Chondrocyte (in vitro differentiated cells): Measurements from ENCODE around the gene ZNF554. TPM values are rescaled to one million over a fixed set of nuclear protein-coding genes. Genes with fewer than 3 reads are reported as not detected.

ENCODE experiments used
- DNase-seq: peaks from one replicate; pipeline ENCODE4 v3.0.0; 2021; ENCODE audit warnings: mixed read lengths, low spot score
- H3K27ac Mint-ChIP-seq: one replicate; pipeline ENCODE4 v1.8.0; 2021; ENCODE audit warnings: mild to moderate bottlenecking, moderate library complexity, mixed read lengths; ENCODE audit not compliant: unreplicated experiment
- H3K27me3 Mint-ChIP-seq: 2 replicates; pipeline ENCODE4 v1.8.0; 2021; ENCODE audit warnings: low read depth, mixed read lengths
- H3K36me3 Mint-ChIP-seq: 2 replicates; pipeline ENCODE4 v1.8.0; 2021; ENCODE audit warnings: low read depth, mixed read lengths
- H3K4me1 Mint-ChIP-seq: 2 replicates; pipeline ENCODE4 v1.8.0; 2021; ENCODE audit warnings: low read depth, mild to moderate bottlenecking, mixed read lengths
- H3K4me3 Mint-ChIP-seq: one replicate; pipeline ENCODE4 v1.8.0; 2021; ENCODE audit warnings: mild to moderate bottlenecking, moderate library complexity, mixed read lengths; ENCODE audit not compliant: unreplicated experiment
- H3K9me3 Mint-ChIP-seq: 2 replicates; pipeline ENCODE4 v1.8.0; 2021; ENCODE audit warnings: low read depth, mixed read lengths
- CTCF ChIP-seq: fragments of 200-600 bp; sonication (generic); IDR thresholded peaks from 2 replicates; pipeline ENCODE4 v1.5.0; 2021; ENCODE audit warnings: antibody characterized with exemption, mild to moderate bottlenecking, moderate library complexity
- total RNA-seq: library from RNA; stranded (reverse); gene quantifications from 3 replicates; pipeline ENCODE4 v1.2.1, GENCODE V29; 2021

Gene ZNF554
- total RNA-seq, 1 donor from 2014 or later = 4.1 TPM

GRCh38 chr19:2787115-2787514, 32.6 kb upstream of the ZNF554 start:
- Mint-ChIP-seq H3K4me1 (peaks cover 30% of the 10 kb centered on the region), H3K9me3 (no peaks in the 10 kb centered on the region), H3K27ac (no peak overlapping the region), H3K4me3 (peak overlapping the region; percentile 9), H3K27me3 (no peaks in the 10 kb centered on the region), H3K36me3 (no peaks in the 10 kb centered on the region)
- DNase-seq = no peak
- no peak for TF ChIP-seq CTCF

- Mint-ChIP-seq H3K27me3 (no peaks in the 10 kb centered on the region), H3K4me3 (no peak overlapping the region), H3K27ac (no peak overlapping the region), H3K9me3 (no peaks in the 10 kb centered on the region), H3K36me3 (peaks cover 1% of the 10 kb centered on the region), H3K4me1 (peaks cover 25% of the 10 kb centered on the region)
- no peak for TF ChIP-seq CTCF
- DNase-seq = no peak
Observed at GRCh38 chr19:2788237-2788636, 31.4 kb upstream of the ZNF554 start.

GRCh38 chr19:2790194-2790556, 29.5 kb upstream of the ZNF554 start:
- no peak for TF ChIP-seq CTCF
- Mint-ChIP-seq H3K36me3 (peaks cover 4% of the 10 kb centered on the region), H3K4me3 (no peak overlapping the region), H3K9me3 (no peaks in the 10 kb centered on the region), H3K27me3 (no peaks in the 10 kb centered on the region), H3K4me1 (peaks cover 12% of the 10 kb centered on the region), H3K27ac (no peak overlapping the region)
- DNase-seq = no peak

- Mint-ChIP-seq H3K27me3 (no peaks in the 10 kb centered on the region), H3K36me3 (peaks cover 7% of the 10 kb centered on the region)
- no peak for TF ChIP-seq CTCF
Observed at GRCh38 chr19:2790557-2791271, 29.0 kb upstream of the ZNF554 start.

GRCh38 chr19:2791440-2791839, 28.2 kb upstream of the ZNF554 start:
- peaks cover 12% of the 10 kb centered on the region for H3K36me3 Mint-ChIP-seq
- TF ChIP-seq CTCF = no peak
- H3K4me1 Mint-ChIP-seq = peaks cover 4% of the 10 kb centered on the region
- H3K4me3 Mint-ChIP-seq = no peak overlapping the region
- DNase-seq = no peak
- H3K27ac Mint-ChIP-seq = no peak overlapping the region
- H3K27me3 Mint-ChIP-seq = no peaks in the 10 kb centered on the region
- no peaks in the 10 kb centered on the region for H3K9me3 Mint-ChIP-seq

More at GRCh38 chr19:2790557-2791271, 29.0 kb upstream of the ZNF554 start:
- no peak for DNase-seq
- Mint-ChIP-seq H3K27ac (no peak overlapping the region), H3K9me3 (no peaks in the 10 kb centered on the region), H3K4me1 (peaks cover 11% of the 10 kb centered on the region), H3K4me3 (no peak overlapping the region)
